HL-60 (cell line): Measurements from ENCODE around the gene AMY1A.
"Not testable (repeated sequence)": the region's sequence is repeated elsewhere in the genome, so short reads cannot be mapped to it uniquely, and the experiment has no call there.

Source experiments
- DNase-seq, 2 experiments: peaks; one replicate each; pipeline ENCODE4 v3.0.0-alpha.2; 2010 to 2020; ENCODE audit warnings: low read depth in 1 of 2, low spot score in 1 of 2
- H3K27ac ChIP-seq: fragments of 250-450 bp; sonication (Bioruptor Pico); replicated peaks from 2 replicates; pipeline ENCODE4 v1.5.1; 2020; ENCODE audit warnings: mild to moderate bottlenecking, moderate library complexity
- H3K27me3 ChIP-seq: fragments of 250-450 bp; sonication (Bioruptor Pico); 2 replicates; pipeline ENCODE4 v1.5.1; 2021; ENCODE audit warnings: mild to moderate bottlenecking, moderate library complexity; ENCODE audit not compliant: insufficient read depth, poor library complexity, severe bottlenecking
- H3K4me3 ChIP-seq: replicated peaks from 2 replicates; pipeline ENCODE4 v1.5.1; 2011; ENCODE audit warnings: mild to moderate bottlenecking, control low read depth, low read length; ENCODE audit not compliant: insufficient read depth

The AMY1A gene

DNA sequence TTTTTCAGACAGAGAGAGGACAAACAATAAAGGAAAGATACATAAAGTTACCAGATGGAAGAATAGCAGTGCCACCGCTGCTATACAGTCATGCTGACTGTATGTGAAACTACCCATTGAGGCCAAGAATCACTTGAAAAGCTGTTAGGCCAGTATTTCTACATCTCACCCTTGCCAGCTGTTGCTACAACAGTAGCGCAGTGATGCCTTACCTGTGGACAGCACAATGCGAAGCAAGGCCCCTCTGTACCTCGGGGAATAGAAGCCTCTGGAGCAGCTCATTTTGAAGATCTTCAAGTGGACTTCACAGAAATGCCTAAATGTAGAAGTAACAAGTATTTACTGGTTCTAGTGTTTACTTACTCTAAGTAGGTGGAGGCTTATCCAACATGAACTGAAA, 45.1 kb downstream of the AMY1A start:
- not testable (repeated sequence) for H3K27me3 ChIP-seq

DNA sequence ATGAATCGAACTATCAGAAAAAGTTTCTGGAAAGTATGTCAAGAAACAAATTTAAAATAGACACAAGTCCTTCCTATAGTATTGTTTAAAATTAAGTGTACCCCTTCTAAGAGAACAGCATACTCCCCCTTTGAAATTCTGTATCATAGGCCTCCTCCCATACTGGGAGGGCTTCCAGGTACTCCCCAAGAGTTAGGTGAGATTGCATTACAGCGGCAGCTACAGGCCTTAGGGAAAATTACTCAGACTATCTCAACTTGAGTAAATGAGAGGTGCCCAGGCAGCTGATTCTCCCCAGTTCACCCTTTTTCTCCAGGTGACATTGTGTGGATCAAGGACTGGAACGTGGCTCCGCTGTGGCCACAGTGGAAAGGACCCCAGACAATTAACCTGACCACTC, 45.7 kb downstream of the AMY1A start:
- DNase-seq, H3K27ac ChIP-seq, H3K27me3 ChIP-seq, H3K4me3 ChIP-seq: not testable (repeated sequence)

More for the DNA sequence above, 45.1 kb downstream of the AMY1A start:
- not testable (repeated sequence) for DNase-seq, H3K4me3 ChIP-seq, H3K27ac ChIP-seq

DNA sequence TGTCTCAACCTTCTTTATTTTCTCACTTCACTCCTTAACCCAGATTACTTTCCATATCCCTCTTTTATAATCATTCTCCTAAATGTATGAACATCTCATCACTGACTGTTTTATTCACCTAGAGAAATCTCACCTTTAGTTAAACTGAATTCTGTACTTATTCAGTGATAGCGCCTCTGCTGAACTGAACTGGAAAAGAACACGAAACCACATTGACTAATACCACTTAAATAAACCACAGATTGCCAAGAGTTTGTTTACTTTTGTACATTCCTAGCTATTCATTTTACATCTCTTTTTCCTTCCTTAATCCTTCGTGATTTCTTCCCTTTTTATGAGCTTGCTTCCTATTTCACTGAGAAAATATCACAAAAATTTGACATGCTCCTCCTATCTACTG, 52.1 kb downstream of the AMY1A start:
- H3K27me3 ChIP-seq, H3K4me3 ChIP-seq, DNase-seq, H3K27ac ChIP-seq: not testable (repeated sequence)

DNA sequence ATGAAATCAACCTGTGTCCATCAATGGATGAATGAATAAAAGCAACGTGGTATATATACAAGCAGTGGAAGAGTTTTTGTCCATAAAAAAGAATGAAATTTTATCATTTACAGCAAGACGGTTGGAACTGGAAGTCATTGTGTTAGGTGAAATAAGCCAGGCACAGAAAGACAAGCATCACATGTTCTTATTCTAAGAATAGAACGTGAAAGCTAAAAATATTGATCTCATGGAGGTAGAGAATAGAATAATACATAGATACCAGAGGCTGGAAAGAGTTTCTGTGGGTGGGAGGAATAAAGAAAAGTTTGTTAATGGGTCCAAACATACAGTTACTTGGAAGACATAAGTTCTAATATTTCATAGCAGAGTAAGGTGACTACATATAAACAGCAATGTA, 54.8 kb downstream of the AMY1A start:
- H3K27ac ChIP-seq, H3K4me3 ChIP-seq, H3K27me3 ChIP-seq, DNase-seq: not testable (repeated sequence)
